ENCODE results near the gene CDH4. TPM values are rescaled to one million over a fixed set of nuclear protein-coding genes. Genes with fewer than 3 reads are reported as not detected.

The CDH4 gene
- total RNA-seq, 2 donors from 2014 or later: 0.07 to 0.94 TPM

DNA sequence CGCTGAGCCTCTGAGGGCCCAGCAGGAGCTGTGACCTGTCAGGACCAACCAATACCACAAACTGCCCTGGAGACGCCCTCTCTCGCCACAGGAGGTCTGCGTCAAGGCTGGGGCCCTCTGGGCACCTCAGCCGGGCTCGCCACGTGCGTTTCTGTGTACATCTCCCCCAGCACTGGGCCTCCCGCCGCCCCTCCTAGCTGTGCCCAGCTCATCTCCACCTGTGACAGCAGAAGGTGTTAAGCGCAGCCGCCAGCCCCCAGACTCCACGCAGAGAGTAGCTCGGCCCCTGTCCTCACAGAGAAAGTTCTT is 722.2 kb downstream of the CDH4 start:
- no peaks in the 10 kb centered on the region for H3K4me1 ChIP-seq
- peaks cover 18% of the 10 kb centered on the region for H3K36me3 ChIP-seq
- no peak overlapping the region for H3K4me3 ChIP-seq
- no peaks in the 10 kb centered on the region for H3K9me3 ChIP-seq
- no peak for DNase-seq (ENCODE audit: low spot score)
- no peaks in the 10 kb centered on the region for H3K27me3 ChIP-seq
- TF ChIP-seq, protein P1, sequence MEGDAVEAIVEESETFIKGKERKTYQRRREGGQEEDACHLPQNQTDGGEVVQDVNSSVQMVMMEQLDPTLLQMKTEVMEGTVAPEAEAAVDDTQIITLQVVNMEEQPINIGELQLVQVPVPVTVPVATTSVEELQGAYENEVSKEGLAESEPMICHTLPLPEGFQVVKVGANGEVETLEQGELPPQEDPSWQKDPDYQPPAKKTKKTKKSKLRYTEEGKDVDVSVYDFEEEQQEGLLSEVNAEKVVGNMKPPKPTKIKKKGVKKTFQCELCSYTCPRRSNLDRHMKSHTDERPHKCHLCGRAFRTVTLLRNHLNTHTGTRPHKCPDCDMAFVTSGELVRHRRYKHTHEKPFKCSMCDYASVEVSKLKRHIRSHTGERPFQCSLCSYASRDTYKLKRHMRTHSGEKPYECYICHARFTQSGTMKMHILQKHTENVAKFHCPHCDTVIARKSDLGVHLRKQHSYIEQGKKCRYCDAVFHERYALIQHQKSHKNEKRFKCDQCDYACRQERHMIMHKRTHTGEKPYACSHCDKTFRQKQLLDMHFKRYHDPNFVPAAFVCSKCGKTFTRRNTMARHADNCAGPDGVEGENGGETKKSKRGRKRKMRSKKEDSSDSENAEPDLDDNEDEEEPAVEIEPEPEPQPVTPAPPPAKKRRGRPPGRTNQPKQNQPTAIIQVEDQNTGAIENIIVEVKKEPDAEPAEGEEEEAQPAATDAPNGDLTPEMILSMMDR (IDR thresholded peaks at IDR 0.05): no peak
- H3K27ac ChIP-seq: no peak overlapping the region

DNA sequence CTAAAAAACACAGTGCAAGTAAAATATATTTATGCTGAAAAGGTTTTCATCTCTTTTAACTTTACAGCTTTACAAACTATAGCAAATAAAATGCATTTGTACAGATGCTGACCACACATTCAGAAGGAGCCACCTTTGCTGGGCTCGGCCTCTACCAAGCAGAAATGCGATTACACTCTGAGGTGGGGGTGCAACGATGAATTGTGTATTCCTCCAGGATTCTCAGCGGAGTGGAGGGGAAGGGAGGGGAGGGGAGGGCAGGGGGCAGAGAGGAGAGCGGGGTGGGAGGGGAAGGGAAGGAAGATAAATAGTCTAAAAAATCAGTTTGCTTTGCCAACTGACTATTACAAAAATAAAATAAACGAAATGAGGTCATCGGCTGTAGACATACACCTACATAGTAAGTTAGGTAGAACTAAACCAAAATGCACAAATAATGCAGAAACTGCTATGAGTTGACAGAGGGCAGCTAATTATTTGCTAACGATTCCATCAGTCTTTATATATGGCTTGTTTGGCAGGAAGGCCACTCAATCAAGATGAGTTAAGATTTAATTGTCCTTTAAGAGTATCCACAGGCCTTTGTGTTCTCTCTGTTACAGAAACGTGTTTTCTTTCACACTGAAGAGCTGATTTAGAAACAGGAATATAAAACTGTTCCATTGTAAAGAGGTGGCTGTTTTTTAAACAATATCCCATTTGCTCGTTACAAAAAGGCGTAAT is 723.5 kb downstream of the CDH4 start:
- TF ChIP-seq, protein P1 (IDR thresholded peaks at IDR 0.05): no peak
- H3K36me3 ChIP-seq: peaks cover 18% of the 10 kb centered on the region
- no peaks in the 10 kb centered on the region for H3K27me3 ChIP-seq
- DNase-seq (ENCODE audit: low spot score): no peak
- H3K9me3 ChIP-seq: no peaks in the 10 kb centered on the region
- no peak overlapping the region for H3K4me3 ChIP-seq
- no peak overlapping the region for H3K27ac ChIP-seq
- H3K4me1 ChIP-seq: no peaks in the 10 kb centered on the region

DNA sequence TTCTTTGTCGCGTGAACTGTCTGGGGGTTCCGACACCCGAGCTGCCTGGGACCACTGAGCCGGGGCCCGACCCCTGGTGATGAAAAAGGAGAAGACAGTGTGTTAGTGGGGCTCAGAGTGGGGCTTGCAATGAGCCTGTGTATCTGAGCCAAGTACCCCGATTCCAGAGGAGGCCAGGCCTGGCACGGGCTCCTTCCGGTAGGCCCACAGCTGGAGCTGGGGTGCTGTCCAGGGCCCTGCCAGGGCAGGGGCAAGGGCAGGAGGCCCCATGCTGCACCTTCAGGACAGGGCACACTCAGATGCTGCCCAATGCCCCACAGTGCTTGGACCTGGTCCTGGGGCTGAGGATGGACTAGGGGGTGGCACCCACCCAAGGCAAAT is 724.2 kb downstream of the CDH4 start:
- TF ChIP-seq, protein P1 (IDR thresholded peaks at IDR 0.05): no peak
- no peaks in the 10 kb centered on the region for H3K4me1 ChIP-seq
- peaks cover 18% of the 10 kb centered on the region for H3K36me3 ChIP-seq
- no peak overlapping the region for H3K4me3 ChIP-seq
- DNase-seq (ENCODE audit: low spot score): no peak
- H3K27ac ChIP-seq: no peak overlapping the region
- H3K27me3 ChIP-seq: no peaks in the 10 kb centered on the region
- no peaks in the 10 kb centered on the region for H3K9me3 ChIP-seq

DNA sequence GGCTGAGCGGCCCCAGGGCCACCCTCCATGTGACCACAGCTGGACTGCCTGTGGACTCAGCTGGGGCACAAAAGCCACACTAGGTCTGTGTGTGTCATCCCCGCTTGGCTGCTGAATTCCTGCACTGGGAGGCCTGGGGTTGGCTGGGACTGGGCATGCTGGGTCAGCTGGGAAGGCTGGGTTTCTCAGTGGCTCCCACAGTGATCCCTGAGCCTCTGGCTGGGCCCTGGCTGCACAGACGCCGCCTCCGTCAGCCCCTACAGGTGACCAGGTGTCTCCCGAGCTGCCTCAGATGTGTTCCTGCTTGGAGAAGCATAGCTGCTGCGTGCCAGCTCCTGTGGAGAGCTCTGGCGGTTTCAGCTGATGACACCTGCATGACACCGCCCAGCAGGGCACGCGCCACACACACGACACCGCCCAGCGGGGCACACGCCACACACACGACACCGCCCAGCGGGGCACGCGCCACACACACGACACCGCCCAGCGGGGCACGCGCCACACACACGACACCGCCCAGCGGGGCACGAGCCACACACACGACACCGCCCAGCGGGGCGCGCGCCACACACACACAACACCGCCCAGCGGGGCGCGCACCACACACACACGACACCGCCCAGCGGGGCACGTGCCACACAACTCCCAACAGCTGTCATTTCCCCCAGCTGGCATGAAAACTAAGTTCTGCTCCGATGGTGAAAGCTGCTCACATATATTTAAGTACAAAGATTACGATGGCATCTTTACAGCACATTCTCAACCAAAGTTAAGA is 724.8 kb downstream of the CDH4 start:
- Histone ChIP-seq H3K4me1 (no peaks in the 10 kb centered on the region), H3K9me3 (no peaks in the 10 kb centered on the region), H3K27me3 (no peaks in the 10 kb centered on the region), H3K4me3 (no peak overlapping the region), H3K36me3 (peaks cover 18% of the 10 kb centered on the region), H3K27ac (no peak overlapping the region)
- TF ChIP-seq, protein P1 (IDR thresholded peaks at IDR 0.05): no peak
- DNase-seq (ENCODE audit: low spot score): no peak

DNA sequence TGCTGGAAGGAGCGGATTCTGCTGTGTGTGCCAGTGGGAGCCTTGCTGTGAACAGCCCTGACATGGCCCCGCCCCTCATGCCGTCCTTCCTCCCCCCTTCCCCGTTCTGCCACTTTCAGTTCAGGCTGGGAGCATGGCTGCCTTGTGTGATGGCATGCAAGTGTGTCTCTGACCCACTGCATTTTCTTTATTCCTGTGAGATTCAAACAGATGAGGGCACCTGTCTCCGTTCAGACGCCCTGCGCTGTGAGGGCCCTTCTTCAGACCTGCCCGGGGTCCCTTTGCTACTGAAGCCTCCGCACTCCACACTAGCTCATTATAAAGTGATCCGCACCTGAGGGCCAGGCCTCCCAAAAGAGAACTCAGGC is 725.3 kb downstream of the CDH4 start:
- Histone ChIP-seq H3K27ac (no peak overlapping the region), H3K36me3 (peaks cover 17% of the 10 kb centered on the region), H3K4me3 (no peak overlapping the region), H3K27me3 (no peaks in the 10 kb centered on the region), H3K9me3 (no peaks in the 10 kb centered on the region), H3K4me1 (no peaks in the 10 kb centered on the region)
- TF ChIP-seq, protein P1 (IDR thresholded peaks at IDR 0.05): no peak
- DNase-seq (ENCODE audit: low spot score): no peak
